Body of pancreas (tissue), 4 donors: ENCODE measurements around the gene ACSF2. TPM values are rescaled to one million over a fixed set of nuclear protein-coding genes. Genes with fewer than 3 reads are reported as not detected.
A peak's percentile ranks its signal among the peaks of the same experiment; 100 is the strongest.
"Not testable (repeated sequence)": the region's sequence is repeated elsewhere in the genome, so short reads cannot be mapped to it uniquely, and the experiment has no call there.

Source experiments
- ATAC-seq: fragments of 150-250 bp; one replicate; pipeline ENCODE4 v1.9.1; 2016
- DNase-seq, 4 donors: peaks; one replicate each; pipeline ENCODE4 v3.0.0-alpha.2; 2019
- H3K27ac ChIP-seq, 4 donors: fragments of 200-600 bp; sonication (generic); 1 replicate in 3 of 4; 2 replicates in 1 of 4; pipeline versions ENCODE4 v1.5.1 to v1.6.1; 2016 to 2019; ENCODE audit warnings: mild to moderate bottlenecking in 1 of 4, mixed read lengths in 1 of 4, moderate library complexity in 1 of 4
- H3K27me3 ChIP-seq, 2 donors: fragments of 200-600 bp; sonication (generic); one replicate each; pipeline ENCODE4 v1.6.0; 2016; ENCODE audit warnings: mild to moderate bottlenecking in 1 of 2
- H3K36me3 ChIP-seq, 2 donors: fragments of 200-600 bp; sonication (generic); replicated peaks in 1 of 2; 2 replicates each; pipeline ENCODE4 v1.5.1; 2016; ENCODE audit warnings: low read depth in 2 of 2; ENCODE audit not compliant: insufficient read depth in 1 of 2
- H3K4me1 ChIP-seq: fragments of 200-600 bp; sonication (generic); one replicate; pipeline ENCODE4 v1.6.0; 2016
- H3K4me3 ChIP-seq, 2 donors: fragments of 200-600 bp; sonication (generic); 1 replicate in 1 of 2; 2 replicates in 1 of 2; pipeline ENCODE4 v1.5.1; 2016 to 2019
- H3K9me3 ChIP-seq, 3 donors: fragments of 200-600 bp; sonication (generic); 1 replicate in 2 of 3; 2 replicates in 1 of 3; pipeline ENCODE4 v1.5.1; 2016
- CTCF ChIP-seq, 7 experiments: fragments of 450-650 bp in 4 of 7; fragments of 200-600 bp in 3 of 7; sonication (generic) in 3 of 7; IDR thresholded peaks; one replicate each; pipeline ENCODE4 v1.5.1; 2016 to 2019; ENCODE audit warnings: antibody characterized with exemption in 7 of 7
- POLR2A ChIP-seq, 3 donors: fragments of 450-650 bp; IDR thresholded peaks; one replicate each; pipeline ENCODE4 v1.6.1; 2016; ENCODE audit warnings: antibody characterized with exemption in 3 of 3, mild to moderate bottlenecking in 2 of 3
- WGBS, 2 donors: methylation state at CpG; one replicate each; pipeline ENCODE4 v1.1.5; 2017; 5-methylcytosine and 5-hydroxymethylcytosine counted together
- intact Hi-C: fragments of 100-400 bp; cut with DNase I; formaldehyde crosslinking; loops from one replicate; pipeline ENCODE4 v1.15.1; 2023
- total RNA-seq, 2 donors: library from RNA; depleted of rRNA; stranded (reverse); fragments of >200 nt; gene quantifications; one replicate each; pipeline ENCODE4 v1.1.0, GENCODE V29; 2016

The ACSF2 gene
- total RNA-seq, 2 donors from 2014 or later = 18.7 to 120 TPM

GRCh38 chr17:50424246-50424995, 1.6 kb upstream of the ACSF2 start:
- peak overlapping the region in 3 of 4 donors; percentile 25 to 74 (median 55) for H3K27ac ChIP-seq
- intact Hi-C loops = no loop called here
- no peaks in the 10 kb centered on the region for H3K27me3 ChIP-seq
- WGBS, 2 donors = 75 to 80% methylated on average over 9 of the region's 9 CpGs
- DNase-seq (no peak), ATAC-seq (no peak)
- no peak overlapping the region for H3K4me3 ChIP-seq
- H3K9me3 ChIP-seq = no peaks in the 10 kb centered on the region
- TF ChIP-seq POLR2A (IDR thresholded peaks at IDR 0.05) (no peak), CTCF (IDR thresholded peaks at IDR 0.05) (no peak)
- H3K4me1 ChIP-seq = peaks cover 77% of the 10 kb centered on the region
- H3K36me3 ChIP-seq = no peaks in the 10 kb centered on the region

- no peak for TF ChIP-seq CTCF (IDR thresholded peaks at IDR 0.05)
- TF ChIP-seq POLR2A (IDR thresholded peaks at IDR 0.05) = no peak
- H3K4me1 ChIP-seq = peaks cover 78% of the 10 kb centered on the region
- intact Hi-C loops = no loop called here
- H3K4me3 ChIP-seq = no peak overlapping the region
- ATAC-seq (no peak), DNase-seq (no peak)
- H3K27ac ChIP-seq = peak overlapping the region in 3 of 4 donors; percentile 60 to 79 (median 74)
- H3K27me3 ChIP-seq = no peaks in the 10 kb centered on the region
- 86 to 91% methylated on average over 6 to 8 of the region's 8 CpGs for WGBS, 2 donors
- no peaks in the 10 kb centered on the region for H3K36me3 ChIP-seq
- H3K9me3 ChIP-seq = no peaks in the 10 kb centered on the region
Observed at GRCh38 chr17:50424996-50425681, 879 bp upstream of the ACSF2 start.

- DNase-seq = no peak
- H3K9me3 ChIP-seq = no peaks in the 10 kb centered on the region
- no peak for TF ChIP-seq CTCF (IDR thresholded peaks at IDR 0.05)
- no peak for TF ChIP-seq POLR2A (IDR thresholded peaks at IDR 0.05)
- H3K36me3 ChIP-seq = no peaks in the 10 kb centered on the region
- peak overlapping the region; percentile 51 to 79 (median 67) for H3K27ac ChIP-seq
- H3K4me3 ChIP-seq = peak overlapping the region; percentile 41 to 43
- no peak for ATAC-seq
- H3K27me3 ChIP-seq = no peaks in the 10 kb centered on the region
- 4 to 8% methylated on average over 2 to 7 of the region's 7 CpGs for WGBS, 2 donors
- intact Hi-C loops = no loop called here
- H3K4me1 ChIP-seq = peaks cover 67% of the 10 kb centered on the region
Observed at GRCh38 chr17:50426472-50426782, 409 bp downstream of the ACSF2 start.

- TF ChIP-seq CTCF (IDR thresholded peaks at IDR 0.05) (peak in 1 of 7 experiments; percentile 11), POLR2A (IDR thresholded peaks at IDR 0.05) (no peak)
- Histone ChIP-seq H3K4me3 (peak overlapping the region in 1 of 2 donors; percentile 41), H3K27ac (peak overlapping the region; percentile 51 to 79 (median 67)), H3K4me1 (peaks cover 62% of the 10 kb centered on the region), H3K27me3 (no peaks in the 10 kb centered on the region), H3K36me3 (no peaks in the 10 kb centered on the region), H3K9me3 (no peaks in the 10 kb centered on the region)
- 13 to 22% methylated on average over 4 of the region's 4 CpGs for WGBS, 2 donors
- intact Hi-C loops = no loop called here
- ATAC-seq (peak; percentile 11), DNase-seq (peak in 3 of 4 donors; percentile 20 to 31 (median 26))
Observed at GRCh38 chr17:50426814-50427787, 1.1 kb downstream of the ACSF2 start.

GRCh38 chr17:50428126-50428525, 2.1 kb downstream of the ACSF2 start:
- H3K36me3 ChIP-seq, ATAC-seq, H3K27me3 ChIP-seq, H3K4me3 ChIP-seq, H3K9me3 ChIP-seq, intact Hi-C loops, DNase-seq: not testable (repeated sequence)
- H3K27ac ChIP-seq = peak overlapping the region in 3 of 4 donors; percentile 60 to 79 (median 74)
- H3K4me1 ChIP-seq = peaks cover 56% of the 10 kb centered on the region
- 78 to 84% methylated on average over 6 of the region's 6 CpGs for whole genome bisulfite sequencing, 2 donors
